Measurements from ENCODE around the gene SLFNL1.

GRCh38 chr1:40989066-40989465, 32.5 kb downstream of the SLFNL1 start:
- no peak for TF ChIP-seq CTCF (IDR thresholded peaks at IDR 0.05)
- no peak for TF ChIP-seq POLR2A (IDR thresholded peaks at IDR 0.05)
